ENCODE data around the gene ARAP2. TPM values are rescaled to one million over a fixed set of nuclear protein-coding genes. Genes with fewer than 3 reads are reported as not detected.

The ARAP2 gene
- total and polyA plus RNA-seq, 2 of the 13 experiments (the other 11 are each of a cell fraction or from before 2014, with no cell fraction given) = 0.37 to 1.4 TPM

GRCh38 chr4:36196145-36196913, 48.0 kb downstream of the ARAP2 start:
- no TSS peak for BruUV-seq (replicated peaks)
- TF ChIP-seq ZNF878 (CRISPR knock-in tag; IDR thresholded peaks at IDR 0.05) (no peak), RFX5 (IDR thresholded peaks at IDR 0.05; ENCODE audit: low read depth, low read length) (no peak), ZNF569 (CRISPR knock-in tag; IDR thresholded peaks at IDR 0.05; ENCODE audit: borderline replicate concordance) (no peak), U2AF1 (optimal IDR thresholded peaks at IDR 0.05; ENCODE audit: low read depth, low read length) (no peak), KAT2B (IDR thresholded peaks at IDR 0.05; ENCODE audit: borderline replicate concordance, low read depth, low read length) (no peak), SOX6 (IDR thresholded peaks at IDR 0.05) (no peak), SOX6 (CRISPR knock-in tag; IDR thresholded peaks at IDR 0.05) (no peak), ZNF260 (CRISPR knock-in tag; IDR thresholded peaks at IDR 0.05; ENCODE audit: borderline replicate concordance, low read depth) (no peak), ZFP62 (CRISPR knock-in tag; IDR thresholded peaks at IDR 0.05) (no peak), TFE3 (CRISPR knock-in tag; IDR thresholded peaks at IDR 0.05) (no peak), KLF12 (CRISPR knock-in tag; IDR thresholded peaks at IDR 0.05; ENCODE audit: borderline replicate concordance) (no peak), NCOA2 (CRISPR knock-in tag; IDR thresholded peaks at IDR 0.05) (no peak), ZNF317 (CRISPR knock-in tag; IDR thresholded peaks at IDR 0.05) (no peak), ZNF558 (CRISPR knock-in tag; IDR thresholded peaks at IDR 0.05; ENCODE audit: borderline replicate concordance) (no peak), ZNF20 (CRISPR knock-in tag; IDR thresholded peaks at IDR 0.05) (no peak), ZMYM2 (CRISPR knock-in tag; IDR thresholded peaks at IDR 0.05) (no peak), ZSCAN30 (CRISPR knock-in tag; IDR thresholded peaks at IDR 0.05) (no peak)
- ChIA-PET POLR2A (no interaction called here), CTCF (ENCODE audit: low intra/inter-chr PET ratio, low total read pairs) (no interaction called here)
- H3K4me2 ChIP-seq (ENCODE audit: low read depth, low read length) = no peak overlapping the region
- H3K4me1 ChIP-seq (ENCODE audit: insufficient read depth, low read length) = no peaks in the 10 kb centered on the region
- H3K79me2 ChIP-seq (ENCODE audit: insufficient read depth, low read length) = no peaks in the 10 kb centered on the region
- no peaks in the 10 kb centered on the region for H3K27me3 ChIP-seq (ENCODE audit: control insufficient read depth in 1 of 2, insufficient read depth in 2 of 2, low read length in 2 of 2)
- H3K9me3 ChIP-seq (ENCODE audit: low read length) = no peaks in the 10 kb centered on the region
- no peaks in the 10 kb centered on the region for H4K20me1 ChIP-seq (ENCODE audit: insufficient read depth, low read length)
- intact Hi-C loops (cut with micrococcal nuclease; ENCODE audit: unreplicated experiment) = no loop called here
- H3K27ac ChIP-seq (ENCODE audit: extremely low read length, insufficient read depth, low read length) = no peak overlapping the region
- H2AFZ ChIP-seq (ENCODE audit: low read length) = no peak overlapping the region
- no peak overlapping the region for H3K4me3 ChIP-seq (replicated peaks in 1 of 3; ENCODE audit: insufficient read depth in 1 of 3, low read depth in 2 of 3, low read length in 3 of 3)
- FAIRE-seq = no peak
- in situ Hi-C loops (cut with HindIII; ENCODE audit: extremely low pct_ligation_motif_present, low pct_unique_long_range_greater_than_20kb) = no loop called here
- no peak for ATAC-seq
- no peak overlapping the region for H3K9ac ChIP-seq (ENCODE audit: insufficient read depth, low read depth, low read length)
- no peaks in the 10 kb centered on the region for H3K36me3 ChIP-seq (replicated peaks in 1 of 2; ENCODE audit: control insufficient read depth in 1 of 2, insufficient read depth in 2 of 2, low read length in 2 of 2)
- 28% methylated on average over 7 of the region's 7 CpGs for WGBS (ENCODE audit: low lambda C conversion rate)
- no peak for DNase-seq (ENCODE audit: low spot score)
